A673 (cell line): ENCODE results near the gene PRRG4. TPM values are rescaled to one million over a fixed set of nuclear protein-coding genes. Genes with fewer than 3 reads are reported as not detected.
"Not testable (repeated sequence)": the region's sequence is repeated elsewhere in the genome, so short reads cannot be mapped to it uniquely, and the experiment has no call there.

Experiments
- BruUV-seq: library from RNA; stranded (reverse); fragments of 400-500 nt; replicated peaks from 2 replicates; lab custom pipeline; 2021; lab: Mats Ljungman, UMichigan
- CTCF ChIA-PET: fragments of 300-600 bp; sonication (Branson Sonifier 250); formaldehyde crosslinking; loops from one replicate; lab custom pipeline; 2022; ENCODE audit warnings: antibody characterized with exemption; lab: Charles Lee
- POLR2A ChIA-PET: fragments of 300-600 bp; sonication (Branson Sonifier 250); formaldehyde crosslinking; loops from one replicate; lab custom pipeline; 2022; ENCODE audit warnings: antibody characterized with exemption; ENCODE audit not compliant: low non-redundant PET; lab: Charles Lee
- DNase-seq: peaks from one replicate; pipeline ENCODE4 v3.0.0-alpha.2; 2015; ENCODE audit warnings: low spot score
- H3K27ac ChIP-seq: fragments of 200-600 bp; sonication (generic); 2 replicates; pipeline ENCODE4 v1.5.1; 2016; ENCODE audit warnings: mixed run types, low read depth, mild to moderate bottlenecking, mixed read lengths, antibody characterized with exemption, low read length; ENCODE audit not compliant: poor library complexity, severe bottlenecking
- H3K27me3 ChIP-seq: fragments of 200-600 bp; sonication (generic); replicated peaks from 2 replicates; pipeline ENCODE4 v1.6.1; 2017; ENCODE audit warnings: mixed run types, low read depth, mild to moderate bottlenecking, mixed read lengths, antibody characterized with exemption, low read length; ENCODE audit not compliant: insufficient read depth, poor library complexity
- H3K36me3 ChIP-seq: fragments of 200-600 bp; sonication (generic); 2 replicates; pipeline ENCODE4 v1.6.1; 2016; ENCODE audit warnings: mixed run types, mild to moderate bottlenecking, mixed read lengths, antibody characterized with exemption, low read length; ENCODE audit not compliant: insufficient read depth, poor library complexity, severe bottlenecking
- H3K4me1 ChIP-seq: fragments of 200-600 bp; sonication (generic); 2 replicates; pipeline ENCODE4 v1.6.1; 2017; ENCODE audit warnings: mixed run types, mild to moderate bottlenecking, mixed read lengths, antibody characterized with exemption, low read length; ENCODE audit not compliant: insufficient read depth, poor library complexity, severe bottlenecking
- H3K4me3 ChIP-seq: fragments of 200-600 bp; sonication (generic); 2 replicates; pipeline ENCODE4 v1.5.1; 2016; ENCODE audit warnings: low read depth, mixed run types, mild to moderate bottlenecking, mixed read lengths, low read length; ENCODE audit not compliant: poor library complexity, severe bottlenecking
- H3K9me3 ChIP-seq: fragments of 200-600 bp; sonication (generic); 2 replicates; pipeline ENCODE4 v1.6.1; 2016; ENCODE audit warnings: mixed run types, low read depth, mild to moderate bottlenecking, mixed read lengths, antibody characterized with exemption, low read length; ENCODE audit not compliant: poor library complexity, severe bottlenecking
- EZH2 ChIP-seq: fragments of 200-600 bp; sonication (generic); IDR thresholded peaks from 2 replicates; pipeline ENCODE4 v1.6.1; 2017; ENCODE audit warnings: borderline replicate concordance, low read depth, mild to moderate bottlenecking, mixed read lengths, antibody characterized with exemption, low read length; ENCODE audit not compliant: poor library complexity, severe bottlenecking
- intact Hi-C: fragments of 100-400 bp; cut with micrococcal nuclease; formaldehyde crosslinking; loops from one replicate; pipeline ENCODE4 v1.10.0; 2022; ENCODE audit not compliant: unreplicated experiment
- total RNA-seq: library from RNA; stranded (reverse); gene quantifications from 2 replicates; pipeline ENCODE4 v1.2.3, GENCODE V29; 2021
- TF ChIP-seq, protein P1 (sequence below): fragments of 300-800, 200-600 bp; sonication (generic); conservative IDR thresholded peaks from 2 replicates; pipeline ENCODE4 v1.5.1; 2017; ENCODE audit warnings: low read depth, mild to moderate bottlenecking, antibody characterized with exemption, low read length, moderate library complexity, mixed read lengths

PRRG4 gene
- total RNA-seq, 1 experiment from 2014 or later: 3.8 TPM

DNA sequence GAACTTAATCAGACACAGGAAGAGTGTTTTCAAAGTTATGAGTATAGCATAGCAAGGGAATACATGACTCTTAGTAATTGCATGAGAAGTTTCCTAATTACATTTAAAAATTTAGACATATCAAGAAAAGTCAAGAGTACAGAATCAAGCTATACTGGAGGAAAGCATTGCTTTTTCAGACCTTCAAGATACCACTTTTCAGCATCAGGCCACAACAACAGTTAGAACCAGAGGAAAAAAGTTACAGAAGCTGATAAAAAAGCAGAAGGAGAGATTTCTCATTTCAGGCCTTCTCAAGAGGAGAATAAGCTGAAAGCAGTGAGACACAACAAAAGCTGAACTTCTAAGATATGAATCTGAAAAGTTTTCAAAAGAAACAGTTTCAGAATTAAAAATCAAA, 34.8 kb downstream of the PRRG4 start:
- no peak for TF ChIP-seq EZH2
- TF ChIP-seq, protein P1, sequence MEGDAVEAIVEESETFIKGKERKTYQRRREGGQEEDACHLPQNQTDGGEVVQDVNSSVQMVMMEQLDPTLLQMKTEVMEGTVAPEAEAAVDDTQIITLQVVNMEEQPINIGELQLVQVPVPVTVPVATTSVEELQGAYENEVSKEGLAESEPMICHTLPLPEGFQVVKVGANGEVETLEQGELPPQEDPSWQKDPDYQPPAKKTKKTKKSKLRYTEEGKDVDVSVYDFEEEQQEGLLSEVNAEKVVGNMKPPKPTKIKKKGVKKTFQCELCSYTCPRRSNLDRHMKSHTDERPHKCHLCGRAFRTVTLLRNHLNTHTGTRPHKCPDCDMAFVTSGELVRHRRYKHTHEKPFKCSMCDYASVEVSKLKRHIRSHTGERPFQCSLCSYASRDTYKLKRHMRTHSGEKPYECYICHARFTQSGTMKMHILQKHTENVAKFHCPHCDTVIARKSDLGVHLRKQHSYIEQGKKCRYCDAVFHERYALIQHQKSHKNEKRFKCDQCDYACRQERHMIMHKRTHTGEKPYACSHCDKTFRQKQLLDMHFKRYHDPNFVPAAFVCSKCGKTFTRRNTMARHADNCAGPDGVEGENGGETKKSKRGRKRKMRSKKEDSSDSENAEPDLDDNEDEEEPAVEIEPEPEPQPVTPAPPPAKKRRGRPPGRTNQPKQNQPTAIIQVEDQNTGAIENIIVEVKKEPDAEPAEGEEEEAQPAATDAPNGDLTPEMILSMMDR: no peak
- H3K27ac ChIP-seq: no peak overlapping the region
- CTCF ChIA-PET: no interaction called here
- intact Hi-C loops: no loop called here
- H3K4me3 ChIP-seq: no peak overlapping the region
- H3K9me3 ChIP-seq: no peaks in the 10 kb centered on the region
- POLR2A ChIA-PET: no interaction called here
- H3K27me3 ChIP-seq: no peaks in the 10 kb centered on the region
- DNase-seq: no peak
- no peaks in the 10 kb centered on the region for H3K36me3 ChIP-seq
- no TSS peak for BruUV-seq
- H3K4me1 ChIP-seq: no peaks in the 10 kb centered on the region

DNA sequence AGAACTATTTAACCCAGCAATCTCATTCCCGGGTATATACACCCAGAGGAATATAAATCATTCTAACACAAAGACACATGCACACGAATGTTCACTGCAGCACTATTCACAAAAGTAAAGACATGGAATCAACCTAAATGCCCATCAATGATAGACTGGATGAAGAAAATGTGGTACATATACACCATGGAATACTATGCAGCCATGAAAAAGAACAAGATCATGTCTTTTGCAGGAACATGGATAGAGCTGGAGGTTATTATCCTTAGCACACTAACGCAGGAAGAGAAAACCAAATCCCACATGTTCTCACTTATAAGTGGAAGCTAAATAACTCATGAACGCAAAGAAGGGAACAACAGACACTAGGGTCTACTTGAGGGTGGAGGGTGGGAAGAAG, 39.0 kb downstream of the PRRG4 start:
- POLR2A ChIA-PET, CTCF ChIA-PET, DNase-seq, BruUV-seq, H3K9me3 ChIP-seq, H3K36me3 ChIP-seq, H3K27ac ChIP-seq, H3K4me3 ChIP-seq, intact Hi-C loops, H3K4me1 ChIP-seq: not testable (repeated sequence)
- peaks cover 12% of the 10 kb centered on the region for H3K27me3 ChIP-seq

DNA sequence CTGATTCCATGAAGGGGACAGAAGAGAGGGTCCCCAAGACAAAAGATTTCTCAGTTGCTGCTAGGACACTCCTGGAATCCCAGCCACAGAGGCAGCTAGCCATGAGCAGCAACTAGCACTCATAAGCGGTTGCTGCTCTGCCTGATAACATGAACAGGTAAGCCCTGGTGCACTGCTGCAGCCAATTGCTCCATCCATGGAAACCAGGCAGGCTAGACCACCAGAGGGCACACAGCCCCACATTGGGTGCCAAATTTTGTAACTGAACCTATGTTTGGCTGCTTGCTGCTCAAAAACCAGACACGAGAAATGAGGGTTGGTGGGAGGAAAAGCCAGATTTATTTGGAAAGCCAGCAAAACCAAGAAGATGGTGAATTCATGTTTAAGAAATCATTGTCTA, 40.9 kb downstream of the PRRG4 start:
- peak; percentile 77 for DNase-seq
- H3K27ac ChIP-seq: no peak overlapping the region
- TF ChIP-seq, protein P1: peak; percentile 89
- no peak for TF ChIP-seq EZH2
- intact Hi-C loops: loop anchor here (1.0 kb wide), 1 partner anchor 195 kb away; no protein-coding TSS in a partner anchor
- ChIA-PET POLR2A (no interaction called here), CTCF (no interaction called here)
- no peak overlapping the region for H3K4me3 ChIP-seq
- BruUV-seq: no TSS peak
- no peaks in the 10 kb centered on the region for H3K9me3 ChIP-seq
- peaks cover 12% of the 10 kb centered on the region for H3K27me3 ChIP-seq
- no peaks in the 10 kb centered on the region for H3K4me1 ChIP-seq
- H3K36me3 ChIP-seq: no peaks in the 10 kb centered on the region

DNA sequence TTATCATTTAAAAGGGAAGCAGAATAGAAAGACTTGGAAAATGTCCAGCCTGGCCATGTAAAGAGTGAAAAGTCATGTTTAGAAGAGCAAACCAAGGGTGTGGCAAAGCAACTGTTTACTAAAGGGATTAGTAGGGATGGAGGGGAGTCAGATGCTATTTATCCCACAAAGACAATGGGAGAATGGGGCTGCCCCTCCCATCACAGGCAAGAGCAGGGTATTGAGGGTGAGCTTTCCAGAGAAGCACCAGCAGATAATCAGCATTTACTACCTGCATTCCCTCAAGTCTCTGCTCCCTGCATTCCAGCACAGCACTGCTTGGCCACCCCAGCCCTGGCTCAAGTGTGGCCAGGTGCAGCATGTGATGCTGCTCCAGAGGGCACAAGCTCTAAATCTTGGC, 44.4 kb downstream of the PRRG4 start:
- CTCF ChIA-PET: no interaction called here

More for the DNA sequence above, 44.4 kb downstream of the PRRG4 start:
- TF ChIP-seq EZH2: no peak
- TF ChIP-seq, protein P1: no peak
- Histone ChIP-seq H3K4me3 (no peak overlapping the region), H3K4me1 (no peaks in the 10 kb centered on the region), H3K36me3 (no peaks in the 10 kb centered on the region), H3K27me3 (peaks cover 15% of the 10 kb centered on the region), H3K9me3 (no peaks in the 10 kb centered on the region), H3K27ac (no peak overlapping the region)
- intact Hi-C loops: no loop called here
- no TSS peak for BruUV-seq
- POLR2A ChIA-PET: no interaction called here
- DNase-seq: no peak
